Panc1 (cell line): ENCODE measurements around the gene ZNF428.

Experiments used
- POLR2AphosphoS5 ChIP-seq: IDR thresholded peaks from 2 replicates; pipeline ENCODE4 v1.6.1; 2012; ENCODE audit warnings: mild to moderate bottlenecking, low read depth, low read length, moderate library complexity
- REST ChIP-seq, 2 experiments: IDR thresholded peaks; 2 replicates each; pipeline ENCODE4 v1.6.1; 2011 to 2012; ENCODE audit warnings: low read depth in 2 of 2, control low read depth in 1 of 2, low read length in 1 of 2, mild to moderate bottlenecking in 1 of 2, moderate library complexity in 1 of 2; ENCODE audit not compliant: insufficient read depth in 1 of 2

- TF ChIP-seq REST (IDR thresholded peaks at IDR 0.05; ENCODE audit: insufficient read depth in 1 of 2, low read depth in 2 of 2, low read length in 1 of 2) (no peak), POLR2AphosphoS5 (no peak)
These were observed 37.0 kb upstream of the ZNF428 start for GRCh38 chr19:43656436-43656835.
